T-cell (primary cell): ENCODE data around the gene SDK1. TPM values are rescaled to one million over a fixed set of nuclear protein-coding genes. Genes with fewer than 3 reads are reported as not detected.

Source experiments
- ATAC-seq, 4 experiments: fragments of 200-7000 bp in 3 of 4; fragments of 150-1000 bp in 1 of 4; cut with Tn5 transposase; replicated peaks in 1 of 4; 1 replicate in 3 of 4; 2 replicates in 1 of 4; pipeline ENCODE4 v1.10.0; 2021; ENCODE audit warnings: moderate library complexity in 3 of 4, mild to moderate bottlenecking in 2 of 4, moderate number of reproducible peaks in 1 of 4
- CTCF ChIA-PET, 2 donors: fragments of 300-600 bp; sonication (Branson Sonifier 250); formaldehyde crosslinking; loops; one replicate each; lab custom pipeline; 2022; ENCODE audit warnings: antibody characterized with exemption in 2 of 2; lab: Charles Lee
- POLR2A ChIA-PET, 2 donors: fragments of 300-600 bp; sonication (Branson Sonifier 250); formaldehyde crosslinking; loops; one replicate each; lab custom pipeline; 2022; ENCODE audit warnings: antibody characterized with exemption in 2 of 2; lab: Charles Lee
- DNase-seq, 35 experiments: peaks; one replicate each; pipeline versions ENCODE4 v3.0.0 to v3.0.0-alpha.2; 2013 to 2023
- H3K27ac ChIP-seq: one replicate; pipeline ENCODE4 v1.5.1; 2013; ENCODE audit warnings: low read length
- H3K27me3 ChIP-seq, 2 experiments: replicated peaks in 1 of 2; 1 replicate in 1 of 2; 2 replicates in 1 of 2; pipeline versions ENCODE4 v1.6.1 to v1.7.0; 2013; ENCODE audit warnings: low read length in 1 of 2, mixed read lengths in 1 of 2; ENCODE audit not compliant: control insufficient read depth in 2 of 2, insufficient read depth in 2 of 2; ENCODE audit errors: extremely low read depth in 1 of 2
- H3K36me3 ChIP-seq, 2 donors: 1 replicate in 1 of 2; 2 replicates in 1 of 2; pipeline versions ENCODE4 v1.6.1 to v1.7.0; 2013; ENCODE audit warnings: low read length in 1 of 2; ENCODE audit not compliant: control insufficient read depth in 2 of 2, insufficient read depth in 1 of 2; ENCODE audit errors: extremely low read depth in 1 of 2
- H3K4me1 ChIP-seq, 2 experiments: 1 replicate in 1 of 2; 2 replicates in 1 of 2; pipeline versions ENCODE4 v1.6.1 to v1.7.0; 2013; ENCODE audit warnings: low read length in 2 of 2, mixed read lengths in 1 of 2; ENCODE audit not compliant: insufficient read depth in 2 of 2, control insufficient read depth in 1 of 2; ENCODE audit errors: extremely low read depth in 1 of 2
- H3K4me3 ChIP-seq, 2 donors: 1 replicate in 1 of 2; 2 replicates in 1 of 2; pipeline versions ENCODE4 v1.5.1 to v1.7.0; 2013; ENCODE audit warnings: mild to moderate bottlenecking in 2 of 2, low read length in 1 of 2, moderate library complexity in 1 of 2; ENCODE audit not compliant: control insufficient read depth in 1 of 2; ENCODE audit errors: extremely low read depth in 1 of 2
- H3K9me3 ChIP-seq: 2 replicates; pipeline ENCODE4 v1.7.0; 2013
- H3K27ac Mint-ChIP-seq, 2 donors: one replicate each; pipeline ENCODE4 v1.8.0; 2020 to 2021; ENCODE audit warnings: mild to moderate bottlenecking in 2 of 2, mixed read lengths in 2 of 2
- H3K27me3 Mint-ChIP-seq, 2 donors: one replicate each; pipeline ENCODE4 v1.8.0; 2021 to 2022; ENCODE audit warnings: mixed read lengths in 2 of 2
- H3K36me3 Mint-ChIP-seq: one replicate; pipeline ENCODE4 v1.8.0; 2021; ENCODE audit warnings: mixed read lengths
- H3K4me1 Mint-ChIP-seq, 3 donors: one replicate each; pipeline ENCODE4 v1.8.0; 2020 to 2022; ENCODE audit warnings: mixed read lengths in 3 of 3, mild to moderate bottlenecking in 1 of 3
- H3K4me3 Mint-ChIP-seq, 3 donors: one replicate each; pipeline ENCODE4 v1.8.0; 2020 to 2022; ENCODE audit warnings: mild to moderate bottlenecking in 3 of 3, mixed read lengths in 3 of 3, moderate library complexity in 3 of 3
- H3K9me3 Mint-ChIP-seq, 3 donors: one replicate each; pipeline ENCODE4 v1.8.0; 2020 to 2022; ENCODE audit warnings: mixed read lengths in 3 of 3
- WGBS: methylation state at CpG from one replicate; pipeline ENCODE4 v1.1.5; 2013; ENCODE audit warnings: missing lambda C conversion rate; ENCODE audit not compliant: insufficient coverage; 5-methylcytosine and 5-hydroxymethylcytosine counted together
- total RNA-seq, 35 experiments: library from RNA in 6 of 35; stranded (reverse) in 6 of 35; fragments of 120-200 nt in 1 of 35; gene quantifications; one replicate each; pipeline versions ENCODE4 v1.2.1 to v1.2.4 and lab custom pipeline; 2013 to 2026

The SDK1 gene
- total RNA-seq, 5 donors from 2014 or later (not counting 1 experiment from before 2014, with no cell fraction given), result 0.47 to 1.7 (median 0.63) TPM

DNA sequence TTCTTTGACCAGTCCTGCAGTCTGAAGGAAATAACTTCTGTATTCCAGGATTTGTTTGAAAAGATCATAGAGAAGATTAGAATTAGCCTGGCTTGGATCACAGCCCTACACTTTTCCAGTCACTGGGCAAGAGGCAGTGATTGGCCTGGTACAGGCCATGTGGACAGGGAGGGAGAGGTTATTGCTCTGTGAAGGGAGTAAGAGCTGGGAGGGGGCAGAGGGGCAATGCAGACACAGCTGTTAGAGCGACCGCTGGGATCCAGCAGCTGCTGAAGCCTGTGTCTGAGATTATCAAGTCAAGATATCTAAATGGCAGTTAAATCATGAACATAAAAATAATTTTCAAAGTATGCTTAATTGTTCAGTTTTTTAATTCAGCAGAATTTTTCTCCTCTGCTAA is 257.3 kb downstream of the SDK1 start:
- POLR2A ChIA-PET, result no interaction called here
- H3K27me3 ChIP-seq, result peaks cover 0 to 3% of the 10 kb centered on the region in 2 experiments
- H3K9me3 ChIP-seq, result no peaks in the 10 kb centered on the region
- H3K27ac ChIP-seq, result no peak overlapping the region
- Mint-ChIP-seq H3K4me1 (peaks cover 0 to 6% (median 3%) of the 10 kb centered on the region in 3 donors), H3K27ac (no peak overlapping the region), H3K9me3 (no peaks in the 10 kb centered on the region), H3K27me3 (peaks cover 3 to 5% of the 10 kb centered on the region in 2 donors), H3K4me3 (no peak overlapping the region), H3K36me3 (no peaks in the 10 kb centered on the region)
- CTCF ChIA-PET, result interaction anchor here in 1 of 2 donors (0.6 kb wide), 1 partner anchor 1902 kb away, joined by 6 read pairs; no protein-coding TSS in a partner anchor
- DNase-seq (no peak), ATAC-seq (no peak)
- H3K4me3 ChIP-seq, result no peak overlapping the region
- no CpG with 5 or more reads among the region's 2 CpGs for WGBS
- H3K36me3 ChIP-seq, result no peaks in the 10 kb centered on the region
- H3K4me1 ChIP-seq, result no peaks in the 10 kb centered on the region

DNA sequence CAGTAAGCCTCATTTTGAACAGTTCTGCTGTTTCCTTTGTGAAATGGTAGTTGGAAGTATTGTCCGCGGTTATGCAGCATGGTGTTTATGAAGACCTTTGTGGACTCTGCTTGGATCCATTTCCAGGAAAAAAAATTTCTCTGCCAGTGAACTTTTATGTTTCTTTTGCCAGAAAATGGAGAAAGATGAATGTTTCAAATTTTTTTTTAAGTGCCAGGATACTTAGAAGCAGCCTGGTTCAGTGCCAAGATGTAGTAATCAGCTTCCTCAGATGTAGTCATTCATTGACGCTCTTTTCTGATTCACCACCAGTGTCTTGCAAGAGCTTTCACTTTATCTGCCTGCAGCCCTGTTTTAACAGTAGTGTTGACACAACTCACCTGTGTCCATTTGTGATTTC is 258.2 kb downstream of the SDK1 start:
- peaks cover 0 to 3% of the 10 kb centered on the region in 2 experiments for H3K27me3 ChIP-seq
- DNase-seq (no peak), ATAC-seq (no peak)
- H3K4me3 ChIP-seq, result no peak overlapping the region
- no peak overlapping the region for H3K27ac Mint-ChIP-seq
- H3K9me3 Mint-ChIP-seq, result no peaks in the 10 kb centered on the region
- H3K9me3 ChIP-seq, result no peaks in the 10 kb centered on the region
- no peak overlapping the region for H3K4me3 Mint-ChIP-seq
- H3K27ac ChIP-seq, result no peak overlapping the region
- no peaks in the 10 kb centered on the region for H3K36me3 ChIP-seq
- CTCF ChIA-PET, result interaction anchor here in 1 of 2 donors (0.7 kb wide), 1 partner anchor 47 kb away, joined by 3 read pairs; no protein-coding TSS in a partner anchor
- POLR2A ChIA-PET, result no interaction called here
- 93% methylated on average over 2 of the region's 3 CpGs for WGBS
- no peaks in the 10 kb centered on the region for H3K4me1 ChIP-seq
- no peaks in the 10 kb centered on the region for H3K36me3 Mint-ChIP-seq
- peaks cover 3 to 5% of the 10 kb centered on the region in 2 donors for H3K27me3 Mint-ChIP-seq
- H3K4me1 Mint-ChIP-seq, result peaks cover 5 to 9% (median 6%) of the 10 kb centered on the region in 3 donors

DNA sequence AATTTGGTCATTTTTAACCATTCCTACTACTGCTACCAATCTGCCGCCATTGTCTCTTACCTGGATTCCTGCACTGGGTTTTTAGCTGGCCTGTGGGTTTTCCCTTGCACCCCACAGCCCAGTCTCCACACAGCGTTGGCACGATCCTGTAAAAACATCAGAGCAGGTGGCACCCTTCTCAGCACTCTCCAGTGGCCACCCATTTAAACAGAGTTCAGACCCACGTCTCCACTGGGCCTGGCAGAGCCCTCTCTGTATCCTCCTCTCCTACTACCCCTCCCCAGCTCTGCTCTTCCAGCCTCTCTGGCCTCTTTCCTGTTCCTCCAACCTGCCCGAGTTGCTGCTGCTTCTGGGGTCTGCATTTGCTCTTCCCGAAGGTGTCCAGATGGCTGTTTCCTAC is 259.4 kb downstream of the SDK1 start:
- no peak overlapping the region for H3K4me3 Mint-ChIP-seq
- peaks cover 0 to 4% of the 10 kb centered on the region in 2 experiments for H3K4me1 ChIP-seq
- POLR2A ChIA-PET, result no interaction called here
- WGBS, result 74% methylated on average over 4 of the region's 6 CpGs
- H3K36me3 ChIP-seq, result no peaks in the 10 kb centered on the region
- no peak overlapping the region for H3K27ac ChIP-seq
- no peak overlapping the region for H3K4me3 ChIP-seq
- H3K9me3 ChIP-seq, result no peaks in the 10 kb centered on the region
- no peak overlapping the region for H3K27ac Mint-ChIP-seq
- CTCF ChIA-PET, result no interaction called here
- H3K4me1 Mint-ChIP-seq, result peaks cover 14 to 17% (median 15%) of the 10 kb centered on the region in 3 donors
- peaks cover 0 to 5% of the 10 kb centered on the region in 2 donors for H3K27me3 Mint-ChIP-seq
- no peaks in the 10 kb centered on the region for H3K9me3 Mint-ChIP-seq
- DNase-seq, result no peak
- no peak for ATAC-seq
- no peaks in the 10 kb centered on the region for H3K36me3 Mint-ChIP-seq
- peaks cover 0 to 3% of the 10 kb centered on the region in 2 experiments for H3K27me3 ChIP-seq

DNA sequence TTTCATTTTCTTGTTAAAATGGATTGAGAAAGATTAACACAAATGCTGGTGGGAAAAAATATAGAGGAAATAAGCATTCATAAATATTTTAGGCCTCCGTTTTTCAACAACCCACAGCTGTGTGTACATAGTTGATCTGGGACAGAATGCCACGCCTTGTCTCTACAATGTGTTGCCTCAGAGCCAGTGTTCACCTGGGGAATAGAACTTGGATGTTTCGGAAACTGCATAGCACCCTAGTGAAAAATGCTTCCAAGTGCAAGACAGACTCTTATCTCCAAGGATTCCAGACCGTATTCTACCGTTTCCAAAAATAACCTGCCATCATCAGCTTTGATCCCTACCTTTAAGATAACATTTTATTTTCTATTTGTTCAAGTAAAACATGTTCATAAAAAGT is 260.9 kb downstream of the SDK1 start:
- DNase-seq (no peak), ATAC-seq (no peak)
- H3K4me3 ChIP-seq, result no peak overlapping the region
- WGBS, result 95% methylated on average over 3 of the region's 5 CpGs
- Mint-ChIP-seq H3K27me3 (peaks cover 0 to 5% of the 10 kb centered on the region in 2 donors), H3K36me3 (no peaks in the 10 kb centered on the region), H3K4me1 (peaks cover 14 to 17% (median 15%) of the 10 kb centered on the region in 3 donors), H3K4me3 (no peak overlapping the region), H3K27ac (no peak overlapping the region), H3K9me3 (no peaks in the 10 kb centered on the region)
- no peaks in the 10 kb centered on the region for H3K36me3 ChIP-seq
- ChIA-PET CTCF (interaction anchor here in 1 of 2 donors (0.6 kb wide), 1 partner anchor 904 kb away, joined by 3 read pairs; no protein-coding TSS in a partner anchor), POLR2A (no interaction called here)
- peaks cover 0 to 4% of the 10 kb centered on the region in 2 experiments for H3K4me1 ChIP-seq
- H3K27me3 ChIP-seq, result peaks cover 0 to 3% of the 10 kb centered on the region in 2 experiments
- H3K9me3 ChIP-seq, result no peaks in the 10 kb centered on the region
- no peak overlapping the region for H3K27ac ChIP-seq

DNA sequence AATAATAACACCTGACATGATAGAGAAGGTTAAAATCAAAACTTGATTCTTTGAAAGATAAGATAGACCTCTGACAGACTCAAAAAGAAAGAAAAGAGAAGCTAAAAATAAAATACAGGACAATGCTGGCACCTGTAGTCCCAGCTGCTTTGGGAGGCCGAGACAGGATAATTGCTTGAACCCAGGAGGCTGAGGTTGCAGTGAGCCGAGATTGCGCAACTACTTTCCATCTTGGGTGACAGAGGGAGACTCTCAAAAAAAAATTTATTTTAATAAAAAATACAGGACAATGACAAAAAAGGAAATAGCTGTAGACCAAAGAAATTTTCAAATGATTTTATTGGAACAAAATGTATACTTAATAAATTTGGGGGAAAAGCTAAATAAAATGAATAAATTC is 263.2 kb downstream of the SDK1 start:
- H3K9me3 ChIP-seq, result no peaks in the 10 kb centered on the region
- no peak overlapping the region for H3K4me3 ChIP-seq
- Mint-ChIP-seq H3K4me3 (no peak overlapping the region), H3K27me3 (peaks cover 0 to 5% of the 10 kb centered on the region in 2 donors), H3K36me3 (no peaks in the 10 kb centered on the region), H3K9me3 (no peaks in the 10 kb centered on the region), H3K27ac (no peak overlapping the region), H3K4me1 (peaks cover 13 to 15% (median 15%) of the 10 kb centered on the region in 3 donors)
- no peak overlapping the region for H3K27ac ChIP-seq
- H3K36me3 ChIP-seq, result no peaks in the 10 kb centered on the region
- CTCF ChIA-PET, result no interaction called here
- peaks cover 0 to 3% of the 10 kb centered on the region in 2 experiments for H3K27me3 ChIP-seq
- POLR2A ChIA-PET, result no interaction called here
- DNase-seq (no peak), ATAC-seq (no peak)
- WGBS, result no CpG with 5 or more reads among the region's 3 CpGs
- H3K4me1 ChIP-seq, result peaks cover 0 to 4% of the 10 kb centered on the region in 2 experiments

DNA sequence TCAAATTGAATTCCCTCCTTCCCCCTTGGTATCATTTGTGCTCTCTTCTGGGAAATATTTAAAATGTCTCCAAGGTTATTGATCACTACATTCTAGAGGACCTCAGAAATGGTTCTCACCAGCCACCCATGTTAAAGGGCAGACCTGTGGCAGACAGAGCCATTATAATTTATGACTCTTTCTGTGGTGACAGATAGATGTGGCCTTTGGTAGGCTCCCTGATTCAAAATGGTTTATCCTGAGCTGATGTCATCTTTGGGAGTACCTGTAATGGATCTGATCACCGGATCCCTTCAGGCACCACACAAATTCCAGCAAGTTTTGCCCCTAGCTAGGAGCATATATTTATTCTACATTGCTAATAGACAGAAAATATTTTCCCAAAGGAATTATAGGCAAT is 267.5 kb downstream of the SDK1 start:
- no peak overlapping the region for H3K27ac Mint-ChIP-seq
- Histone ChIP-seq H3K9me3 (no peaks in the 10 kb centered on the region), H3K27ac (no peak overlapping the region), H3K4me3 (no peak overlapping the region), H3K36me3 (no peaks in the 10 kb centered on the region), H3K27me3 (peaks cover 0 to 6% of the 10 kb centered on the region in 2 experiments), H3K4me1 (peaks cover 0 to 4% of the 10 kb centered on the region in 2 experiments)
- no peaks in the 10 kb centered on the region for H3K9me3 Mint-ChIP-seq
- H3K27me3 Mint-ChIP-seq, result peaks cover 0 to 3% of the 10 kb centered on the region in 2 donors
- no peak overlapping the region for H3K4me3 Mint-ChIP-seq
- ATAC-seq (no peak), DNase-seq (no peak)
- ChIA-PET CTCF (no interaction called here), POLR2A (no interaction called here)
- no peaks in the 10 kb centered on the region for H3K36me3 Mint-ChIP-seq
- H3K4me1 Mint-ChIP-seq, result peaks cover 11 to 15% (median 11%) of the 10 kb centered on the region in 3 donors
- WGBS, result no CpG with 5 or more reads among the region's 1 CpG
